Skeletal muscle satellite cell (primary cell): ENCODE results near the gene PLPP3.

Experiments used
- H3K27me3 ChIP-seq: 2 replicates; pipeline ENCODE4 v1.7.0; 2013; ENCODE audit warnings: low read length; ENCODE audit not compliant: control insufficient read depth, insufficient read depth
- H3K36me3 ChIP-seq: 2 replicates; pipeline ENCODE4 v1.7.0; 2013; ENCODE audit warnings: mild to moderate bottlenecking, control low read depth, low read length; ENCODE audit not compliant: insufficient read depth
- H3K4me1 ChIP-seq: 2 replicates; pipeline ENCODE4 v1.7.0; 2013; ENCODE audit warnings: low read length; ENCODE audit not compliant: control insufficient read depth, insufficient read depth
- H3K4me2 ChIP-seq: 2 replicates; pipeline ENCODE4 v1.7.0; 2013; ENCODE audit warnings: mild to moderate bottlenecking, low read length
- H3K4me3 ChIP-seq: 2 replicates; pipeline ENCODE4 v1.7.0; 2013; ENCODE audit warnings: low read length
- H3K9ac ChIP-seq: 2 replicates; pipeline ENCODE4 v1.7.0; 2013; ENCODE audit warnings: mild to moderate bottlenecking, low read depth, low read length, moderate library complexity
- H3K9me3 ChIP-seq: replicated peaks from 2 replicates; pipeline ENCODE4 v1.7.0; 2013; ENCODE audit warnings: mild to moderate bottlenecking, control low read depth, low read length

The PLPP3 gene

DNA sequence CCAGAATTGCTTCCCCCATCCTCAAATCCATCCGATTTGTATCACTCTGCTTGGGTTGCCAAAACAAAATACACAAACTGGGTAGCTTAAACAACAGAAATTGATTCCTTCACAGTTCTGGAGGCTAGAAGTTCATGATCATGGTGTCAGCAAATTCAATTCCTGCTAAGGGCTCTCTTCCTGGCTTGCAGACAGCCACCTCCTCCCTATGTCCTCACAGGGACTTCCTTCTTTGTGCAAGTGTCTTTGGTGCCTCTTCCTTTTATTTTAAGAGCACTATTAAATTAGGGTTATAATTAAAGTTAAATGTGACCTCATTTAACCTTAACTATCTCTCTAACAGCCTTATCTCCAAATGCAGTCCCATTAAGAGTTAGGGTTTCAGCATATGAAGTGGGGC, 112.8 kb downstream of the PLPP3 start:
- H3K9ac ChIP-seq, result no peak overlapping the region
- no peak overlapping the region for H3K4me3 ChIP-seq
- no peaks in the 10 kb centered on the region for H3K36me3 ChIP-seq
- no peaks in the 10 kb centered on the region for H3K27me3 ChIP-seq
- no peaks in the 10 kb centered on the region for H3K9me3 ChIP-seq
- H3K4me2 ChIP-seq, result no peak overlapping the region
- H3K4me1 ChIP-seq, result peaks cover 7% of the 10 kb centered on the region

DNA sequence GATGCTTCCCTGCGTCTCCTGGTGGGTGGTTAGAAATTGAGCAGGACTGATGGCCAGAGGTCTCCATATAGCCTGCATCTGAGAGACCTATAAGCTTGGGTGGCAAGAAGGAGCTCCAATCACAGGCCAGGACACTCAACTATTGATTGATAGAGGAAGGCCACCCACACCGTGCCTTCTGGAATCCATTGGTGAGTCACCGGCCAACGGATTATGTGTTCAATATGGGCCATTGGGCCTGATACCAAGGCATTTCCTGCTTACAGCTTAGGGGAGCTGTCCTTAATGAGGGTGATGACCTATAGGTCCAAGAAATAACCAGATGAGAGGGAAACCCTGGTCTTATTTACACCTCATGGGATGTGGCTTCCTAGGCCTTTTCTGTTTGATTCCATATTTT, 115.1 kb downstream of the PLPP3 start:
- Histone ChIP-seq H3K4me2 (no peak overlapping the region), H3K9ac (no peak overlapping the region), H3K27me3 (no peaks in the 10 kb centered on the region), H3K4me3 (no peak overlapping the region), H3K9me3 (no peaks in the 10 kb centered on the region), H3K4me1 (no peaks in the 10 kb centered on the region), H3K36me3 (no peaks in the 10 kb centered on the region)

DNA sequence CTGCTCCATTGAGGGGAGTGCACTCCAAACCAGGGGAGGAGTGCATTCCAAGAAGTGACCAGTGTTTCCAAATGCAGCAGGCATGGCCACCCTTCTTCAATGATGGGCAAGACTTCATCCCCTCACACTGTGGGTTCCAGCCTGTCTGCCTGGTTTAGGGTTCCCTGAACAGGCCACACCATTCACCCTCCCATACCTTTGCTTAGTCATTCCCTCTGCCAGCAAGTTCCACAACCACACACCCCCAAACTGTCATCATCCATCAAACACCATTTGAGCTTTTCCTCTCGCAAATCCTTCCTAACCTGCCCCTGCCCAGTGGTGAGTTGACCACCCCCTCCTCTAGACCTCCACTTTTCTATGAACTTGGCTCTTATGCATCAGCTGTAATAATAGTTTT, 116.0 kb downstream of the PLPP3 start:
- Histone ChIP-seq H3K9ac (no peak overlapping the region), H3K36me3 (no peaks in the 10 kb centered on the region), H3K9me3 (no peaks in the 10 kb centered on the region)

DNA sequence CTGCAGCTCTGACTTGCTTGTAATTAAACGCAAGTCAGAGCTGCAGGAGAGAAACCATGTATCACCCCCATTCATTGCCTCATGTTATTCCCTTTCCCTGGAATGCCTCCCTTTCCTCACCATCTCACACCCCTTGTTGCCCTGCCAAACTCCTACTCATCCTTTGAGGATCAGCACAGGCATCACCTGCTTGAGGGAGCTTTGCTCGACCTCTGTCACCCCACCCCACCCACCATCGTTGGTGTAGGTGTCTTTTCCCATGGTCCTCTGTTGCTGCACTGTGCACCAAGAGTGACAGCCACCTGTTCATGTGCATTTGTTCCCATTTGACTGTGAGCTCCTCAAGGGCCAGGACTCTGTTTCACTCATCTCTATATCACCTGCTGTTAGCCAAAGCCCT, 117.2 kb downstream of the PLPP3 start:
- Histone ChIP-seq H3K27me3 (no peaks in the 10 kb centered on the region), H3K9me3 (no peaks in the 10 kb centered on the region), H3K4me2 (no peak overlapping the region), H3K4me3 (no peak overlapping the region), H3K36me3 (no peaks in the 10 kb centered on the region), H3K9ac (no peak overlapping the region), H3K4me1 (no peaks in the 10 kb centered on the region)

More for the DNA sequence above, 116.0 kb downstream of the PLPP3 start:
- H3K4me2 ChIP-seq, result no peak overlapping the region
- H3K4me1 ChIP-seq, result no peaks in the 10 kb centered on the region
- H3K4me3 ChIP-seq, result no peak overlapping the region
- H3K27me3 ChIP-seq, result no peaks in the 10 kb centered on the region

DNA sequence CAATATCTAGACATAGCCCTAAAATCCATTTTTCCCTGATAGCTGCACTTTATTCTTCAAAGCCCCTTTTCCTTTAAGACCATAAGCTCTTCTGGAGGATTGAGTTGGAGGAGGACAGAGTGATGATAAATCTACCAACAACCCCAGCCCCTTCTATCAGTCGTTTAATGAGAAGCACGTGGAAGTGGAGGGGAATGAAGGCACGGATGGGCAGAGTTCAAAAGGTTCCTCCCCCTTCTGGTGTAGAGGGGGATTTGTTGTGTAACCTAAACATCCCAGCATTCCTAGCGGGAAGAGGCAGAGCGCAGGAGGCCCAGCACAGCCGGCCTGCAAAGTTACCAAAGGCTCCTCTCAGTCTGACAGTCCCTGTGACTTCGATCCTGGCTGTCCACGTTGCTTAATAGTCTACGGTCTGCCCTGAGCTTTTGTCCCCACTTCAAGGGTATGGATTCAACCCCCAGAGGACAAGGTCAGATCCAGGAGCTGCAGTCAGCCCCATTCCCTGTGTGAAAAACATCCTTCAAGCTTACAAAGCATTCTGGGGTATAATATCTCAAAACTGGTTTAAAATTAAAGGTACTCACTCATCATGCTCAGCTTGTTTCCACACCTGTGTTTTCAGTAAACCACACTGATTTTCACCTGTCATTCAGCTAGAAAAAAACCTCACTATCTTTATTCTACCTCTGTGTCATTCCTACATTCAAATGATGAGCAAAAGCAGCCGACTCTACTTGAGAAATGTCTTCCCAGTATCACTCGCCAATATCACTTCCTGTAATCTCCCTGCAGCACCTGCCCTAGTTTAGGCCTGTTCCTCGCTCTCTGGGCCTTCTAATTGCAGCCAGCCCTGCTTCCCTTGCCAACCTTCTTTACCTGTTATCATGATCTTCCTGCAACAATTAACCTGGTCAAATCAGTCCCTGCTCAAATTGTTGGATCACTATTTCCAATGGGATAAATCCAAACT, 117.9 kb downstream of the PLPP3 start:
- Histone ChIP-seq H3K27me3 (no peaks in the 10 kb centered on the region), H3K4me2 (no peak overlapping the region), H3K4me1 (no peaks in the 10 kb centered on the region), H3K4me3 (no peak overlapping the region), H3K9ac (no peak overlapping the region), H3K36me3 (no peaks in the 10 kb centered on the region), H3K9me3 (no peaks in the 10 kb centered on the region)

DNA sequence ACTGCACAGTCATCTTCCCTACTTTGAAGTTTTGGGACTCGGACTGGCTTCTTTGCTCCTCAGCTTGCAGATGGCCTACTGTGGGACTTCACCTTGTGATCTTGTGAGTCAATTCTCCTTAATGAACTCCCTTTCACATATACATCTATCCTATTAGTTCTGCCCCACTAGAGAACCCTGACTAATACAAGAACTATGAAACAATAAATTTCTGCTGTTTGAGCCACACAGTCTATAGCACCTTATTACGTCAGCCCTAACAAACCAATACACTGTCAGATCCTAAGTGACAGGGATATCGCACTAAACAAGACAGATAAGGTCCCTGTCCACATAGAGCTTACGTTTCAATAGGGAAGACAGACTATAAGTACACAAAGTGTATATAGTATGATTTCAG, 120.1 kb downstream of the PLPP3 start:
- H3K4me1 ChIP-seq, result no peaks in the 10 kb centered on the region
- H3K9me3 ChIP-seq, result no peaks in the 10 kb centered on the region
- H3K36me3 ChIP-seq, result no peaks in the 10 kb centered on the region
- no peak overlapping the region for H3K4me3 ChIP-seq
- H3K4me2 ChIP-seq, result no peak overlapping the region
- no peaks in the 10 kb centered on the region for H3K27me3 ChIP-seq
- no peak overlapping the region for H3K9ac ChIP-seq

DNA sequence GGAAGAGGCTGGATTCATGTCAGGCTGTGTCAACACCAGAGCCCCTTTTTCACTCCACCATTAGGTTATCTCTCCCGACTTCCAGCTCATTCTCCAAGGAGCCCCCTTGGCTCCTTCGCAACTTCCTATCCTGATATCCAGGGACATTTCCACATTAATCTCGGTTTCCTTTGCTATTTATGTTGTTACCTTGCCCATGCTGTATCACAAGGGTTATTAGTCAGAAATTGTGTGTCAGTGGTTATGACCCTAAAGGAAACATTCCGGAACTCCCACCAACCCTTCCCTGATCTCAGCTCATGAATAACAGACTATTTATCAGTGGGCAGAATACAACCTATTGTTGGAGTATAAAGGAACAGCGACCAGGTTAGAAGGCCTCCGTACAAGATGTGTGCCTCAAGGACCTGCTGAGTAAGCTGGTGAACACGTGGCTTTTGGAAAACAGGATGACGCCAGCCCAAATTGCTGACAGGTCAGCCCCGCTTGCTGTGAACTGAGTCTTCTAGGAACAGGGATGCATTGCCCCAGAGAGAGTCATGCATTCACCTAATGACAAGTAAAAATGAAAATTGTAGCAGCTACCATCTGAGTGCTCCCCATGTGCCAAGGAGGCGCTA, 121.5 kb downstream of the PLPP3 start:
- Histone ChIP-seq H3K4me1 (no peaks in the 10 kb centered on the region), H3K4me2 (no peak overlapping the region), H3K9ac (no peak overlapping the region), H3K27me3 (no peaks in the 10 kb centered on the region), H3K4me3 (no peak overlapping the region), H3K36me3 (no peaks in the 10 kb centered on the region), H3K9me3 (no peaks in the 10 kb centered on the region)

DNA sequence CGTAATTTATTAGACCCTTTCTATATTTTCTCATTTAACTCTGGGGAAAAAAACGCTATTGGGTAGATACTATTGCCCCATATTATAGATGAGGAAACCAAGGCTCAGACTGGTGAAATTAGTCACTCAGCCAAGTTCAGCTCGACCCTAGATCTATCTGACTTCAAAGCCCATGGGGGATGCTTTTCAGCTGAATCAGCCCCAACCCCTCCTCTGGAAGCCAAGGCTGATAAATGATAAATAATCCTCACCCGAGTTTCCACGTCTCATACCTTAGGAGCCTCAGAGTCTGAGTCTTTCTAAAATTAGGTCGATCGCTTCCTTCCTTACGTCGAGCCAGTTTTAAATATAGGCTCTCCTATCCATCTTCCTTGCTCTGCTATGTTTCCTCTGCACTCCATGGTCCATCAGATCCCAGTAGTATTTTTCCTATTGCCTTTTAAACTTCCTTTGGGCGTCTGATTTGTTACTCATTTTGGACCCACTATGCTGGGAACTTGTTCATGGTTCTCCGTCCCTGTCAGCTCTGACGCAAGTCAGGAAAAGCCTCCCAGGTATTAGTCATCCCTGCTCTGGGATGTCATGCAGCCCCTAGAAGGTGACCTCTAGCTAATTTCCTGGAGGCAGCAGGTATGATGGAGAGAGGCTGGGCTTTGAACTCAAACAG, 122.8 kb downstream of the PLPP3 start:
- H3K9me3 ChIP-seq, result no peaks in the 10 kb centered on the region

DNA sequence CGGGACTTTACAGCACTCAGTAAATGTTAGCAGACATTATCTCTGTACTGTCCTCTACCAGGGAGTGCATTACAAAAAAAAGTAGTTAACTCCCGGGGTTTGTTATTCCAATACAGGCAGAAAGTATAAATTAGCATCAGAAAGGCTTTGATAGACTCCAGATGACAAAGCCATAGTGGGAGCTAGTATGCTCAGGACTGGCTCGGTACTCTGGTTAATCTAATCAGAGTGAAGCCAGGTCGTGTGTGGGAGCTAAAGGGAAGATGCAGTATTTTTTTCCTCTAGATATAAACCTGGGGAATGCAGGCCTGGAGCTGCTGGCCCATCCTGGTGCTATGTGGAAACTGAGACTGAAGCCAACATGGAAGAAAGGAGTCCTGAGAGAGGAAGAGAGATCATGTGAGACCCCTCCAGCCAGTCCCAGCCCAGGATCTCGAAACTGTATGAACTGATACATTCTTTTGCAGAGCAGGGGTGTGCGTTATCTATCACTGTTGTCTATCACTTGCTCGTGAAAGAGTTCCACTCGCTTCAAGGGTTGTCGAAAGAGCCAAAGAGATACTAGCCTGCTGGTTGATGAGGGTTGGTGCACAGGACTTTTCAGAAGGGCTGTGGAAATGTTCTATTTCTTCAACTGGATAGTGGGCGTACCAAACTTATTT, 125.8 kb downstream of the PLPP3 start:
- Histone ChIP-seq H3K4me1 (no peaks in the 10 kb centered on the region), H3K9ac (no peak overlapping the region), H3K36me3 (no peaks in the 10 kb centered on the region), H3K9me3 (no peaks in the 10 kb centered on the region), H3K4me3 (no peak overlapping the region), H3K4me2 (no peak overlapping the region), H3K27me3 (no peaks in the 10 kb centered on the region)

More for the DNA sequence above, 122.8 kb downstream of the PLPP3 start:
- no peaks in the 10 kb centered on the region for H3K27me3 ChIP-seq
- H3K4me1 ChIP-seq, result no peaks in the 10 kb centered on the region
- H3K4me2 ChIP-seq, result no peak overlapping the region
- no peaks in the 10 kb centered on the region for H3K36me3 ChIP-seq
- no peak overlapping the region for H3K4me3 ChIP-seq
- no peak overlapping the region for H3K9ac ChIP-seq

DNA sequence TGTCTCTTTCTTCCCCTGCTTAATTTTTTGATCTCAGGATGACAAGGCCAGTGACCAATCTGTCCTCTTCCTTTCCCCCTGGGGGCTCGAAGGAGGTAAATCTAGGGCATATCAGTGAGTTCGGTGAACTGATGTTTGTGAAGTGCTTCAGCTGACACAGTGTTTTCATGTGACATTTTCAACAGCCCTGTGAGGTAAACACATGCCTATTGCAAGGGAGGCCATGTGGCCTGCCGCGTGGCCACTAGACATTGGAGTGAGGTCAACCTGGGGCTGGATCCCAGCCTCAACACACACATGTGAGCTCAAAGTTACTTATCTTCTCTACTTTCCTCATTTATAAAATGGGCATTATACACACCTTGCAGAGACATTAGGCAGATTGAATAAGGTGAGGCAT, 126.3 kb downstream of the PLPP3 start:
- no peaks in the 10 kb centered on the region for H3K36me3 ChIP-seq
- H3K27me3 ChIP-seq, result no peaks in the 10 kb centered on the region
- H3K4me2 ChIP-seq, result no peak overlapping the region
- H3K9me3 ChIP-seq, result no peaks in the 10 kb centered on the region
- H3K9ac ChIP-seq, result no peak overlapping the region
- no peak overlapping the region for H3K4me3 ChIP-seq
- H3K4me1 ChIP-seq, result no peaks in the 10 kb centered on the region
